HL-60 (cell line): ENCODE data around the gene ZNF236.

Experiments used
- DNase-seq, 2 experiments: peaks; one replicate each; pipeline ENCODE4 v3.0.0-alpha.2; 2010 to 2020; ENCODE audit warnings: low read depth in 1 of 2, low spot score in 1 of 2
- H3K27ac ChIP-seq: fragments of 250-450 bp; sonication (Bioruptor Pico); replicated peaks from 2 replicates; pipeline ENCODE4 v1.5.1; 2020; ENCODE audit warnings: mild to moderate bottlenecking, moderate library complexity
- H3K27me3 ChIP-seq: fragments of 250-450 bp; sonication (Bioruptor Pico); 2 replicates; pipeline ENCODE4 v1.5.1; 2021; ENCODE audit warnings: mild to moderate bottlenecking, moderate library complexity; ENCODE audit not compliant: insufficient read depth, poor library complexity, severe bottlenecking
- H3K4me3 ChIP-seq: replicated peaks from 2 replicates; pipeline ENCODE4 v1.5.1; 2011; ENCODE audit warnings: mild to moderate bottlenecking, control low read depth, low read length; ENCODE audit not compliant: insufficient read depth
- GABPA ChIP-seq: IDR thresholded peaks from 2 replicates; pipeline ENCODE4 v1.6.1; 2012; ENCODE audit warnings: low read depth
- POLR2AphosphoS5 ChIP-seq: IDR thresholded peaks from 2 replicates; pipeline ENCODE4 v1.6.1; 2012; ENCODE audit warnings: low read depth
- SPI1 ChIP-seq: IDR thresholded peaks from 2 replicates; pipeline ENCODE4 v1.6.1; 2012; ENCODE audit warnings: low read depth, mild to moderate bottlenecking, borderline replicate concordance
- TF ChIP-seq, protein P1 (sequence below): IDR thresholded peaks from one replicate; pipeline ENCODE4 v1.5.1; 2011; ENCODE audit warnings: low read length, control low read depth, inconsistent platforms; ENCODE audit not compliant: insufficient read depth
- TF ChIP-seq, protein P2 (sequence below): IDR thresholded peaks from 2 replicates; pipeline ENCODE4 v1.6.1; 2012; ENCODE audit warnings: low read depth; ENCODE audit not compliant: insufficient replicate concordance

ZNF236 gene

GRCh38 chr18:76927223-76927725 lies 104.9 kb downstream of the ZNF236 start:
- H3K4me3 ChIP-seq: no peak overlapping the region
- DNase-seq: no peak
- TF ChIP-seq, protein P1, sequence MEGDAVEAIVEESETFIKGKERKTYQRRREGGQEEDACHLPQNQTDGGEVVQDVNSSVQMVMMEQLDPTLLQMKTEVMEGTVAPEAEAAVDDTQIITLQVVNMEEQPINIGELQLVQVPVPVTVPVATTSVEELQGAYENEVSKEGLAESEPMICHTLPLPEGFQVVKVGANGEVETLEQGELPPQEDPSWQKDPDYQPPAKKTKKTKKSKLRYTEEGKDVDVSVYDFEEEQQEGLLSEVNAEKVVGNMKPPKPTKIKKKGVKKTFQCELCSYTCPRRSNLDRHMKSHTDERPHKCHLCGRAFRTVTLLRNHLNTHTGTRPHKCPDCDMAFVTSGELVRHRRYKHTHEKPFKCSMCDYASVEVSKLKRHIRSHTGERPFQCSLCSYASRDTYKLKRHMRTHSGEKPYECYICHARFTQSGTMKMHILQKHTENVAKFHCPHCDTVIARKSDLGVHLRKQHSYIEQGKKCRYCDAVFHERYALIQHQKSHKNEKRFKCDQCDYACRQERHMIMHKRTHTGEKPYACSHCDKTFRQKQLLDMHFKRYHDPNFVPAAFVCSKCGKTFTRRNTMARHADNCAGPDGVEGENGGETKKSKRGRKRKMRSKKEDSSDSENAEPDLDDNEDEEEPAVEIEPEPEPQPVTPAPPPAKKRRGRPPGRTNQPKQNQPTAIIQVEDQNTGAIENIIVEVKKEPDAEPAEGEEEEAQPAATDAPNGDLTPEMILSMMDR: no peak
- TF ChIP-seq SPI1 (no peak), GABPA (no peak), POLR2AphosphoS5 (no peak)
- TF ChIP-seq, protein P2, sequence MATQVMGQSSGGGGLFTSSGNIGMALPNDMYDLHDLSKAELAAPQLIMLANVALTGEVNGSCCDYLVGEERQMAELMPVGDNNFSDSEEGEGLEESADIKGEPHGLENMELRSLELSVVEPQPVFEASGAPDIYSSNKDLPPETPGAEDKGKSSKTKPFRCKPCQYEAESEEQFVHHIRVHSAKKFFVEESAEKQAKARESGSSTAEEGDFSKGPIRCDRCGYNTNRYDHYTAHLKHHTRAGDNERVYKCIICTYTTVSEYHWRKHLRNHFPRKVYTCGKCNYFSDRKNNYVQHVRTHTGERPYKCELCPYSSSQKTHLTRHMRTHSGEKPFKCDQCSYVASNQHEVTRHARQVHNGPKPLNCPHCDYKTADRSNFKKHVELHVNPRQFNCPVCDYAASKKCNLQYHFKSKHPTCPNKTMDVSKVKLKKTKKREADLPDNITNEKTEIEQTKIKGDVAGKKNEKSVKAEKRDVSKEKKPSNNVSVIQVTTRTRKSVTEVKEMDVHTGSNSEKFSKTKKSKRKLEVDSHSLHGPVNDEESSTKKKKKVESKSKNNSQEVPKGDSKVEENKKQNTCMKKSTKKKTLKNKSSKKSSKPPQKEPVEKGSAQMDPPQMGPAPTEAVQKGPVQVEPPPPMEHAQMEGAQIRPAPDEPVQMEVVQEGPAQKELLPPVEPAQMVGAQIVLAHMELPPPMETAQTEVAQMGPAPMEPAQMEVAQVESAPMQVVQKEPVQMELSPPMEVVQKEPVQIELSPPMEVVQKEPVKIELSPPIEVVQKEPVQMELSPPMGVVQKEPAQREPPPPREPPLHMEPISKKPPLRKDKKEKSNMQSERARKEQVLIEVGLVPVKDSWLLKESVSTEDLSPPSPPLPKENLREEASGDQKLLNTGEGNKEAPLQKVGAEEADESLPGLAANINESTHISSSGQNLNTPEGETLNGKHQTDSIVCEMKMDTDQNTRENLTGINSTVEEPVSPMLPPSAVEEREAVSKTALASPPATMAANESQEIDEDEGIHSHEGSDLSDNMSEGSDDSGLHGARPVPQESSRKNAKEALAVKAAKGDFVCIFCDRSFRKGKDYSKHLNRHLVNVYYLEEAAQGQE: no peak
- no peaks in the 10 kb centered on the region for H3K27me3 ChIP-seq
- no peak overlapping the region for H3K27ac ChIP-seq

GRCh38 chr18:76928179-76928868 lies 106.0 kb downstream of the ZNF236 start:
- no peak for TF ChIP-seq POLR2AphosphoS5
- TF ChIP-seq, protein P2: no peak
- TF ChIP-seq, protein P1: no peak
- no peak for TF ChIP-seq SPI1
- TF ChIP-seq GABPA: no peak
- Histone ChIP-seq H3K27ac (no peak overlapping the region), H3K4me3 (no peak overlapping the region), H3K27me3 (no peaks in the 10 kb centered on the region)
- no peak for DNase-seq

- Histone ChIP-seq H3K27ac (no peak overlapping the region), H3K27me3 (no peaks in the 10 kb centered on the region), H3K4me3 (no peak overlapping the region)
- no peak for DNase-seq
- TF ChIP-seq, protein P2: no peak
- TF ChIP-seq POLR2AphosphoS5: no peak
Observed at GRCh38 chr18:76931171-76931570, 108.8 kb downstream of the ZNF236 start.
